Lung (tissue), 12 donors: ENCODE measurements around the gene GON7. TPM values are rescaled to one million over a fixed set of nuclear protein-coding genes. Genes with fewer than 3 reads are reported as not detected.
"Not testable (repeated sequence)": the region's sequence is repeated elsewhere in the genome, so short reads cannot be mapped to it uniquely, and the experiment has no call there.

Experiments used
- ATAC-seq: fragments of 200-7000 bp; cut with Tn5 transposase; one replicate; pipeline ENCODE4 v1.9.1; 2020; ENCODE audit warnings: moderate number of reproducible peaks; ENCODE audit not compliant: insufficient read depth, low FRiP score
- DNase-seq, 3 donors: peaks; one replicate each; pipeline ENCODE4 v3.0.0-alpha.2; 2013 to 2017
- H3K27ac ChIP-seq, 2 donors: one replicate each; pipeline ENCODE4 v1.5.1; 2013; ENCODE audit warnings: mild to moderate bottlenecking in 2 of 2, moderate library complexity in 2 of 2, control low read depth in 1 of 2, inconsistent platforms in 1 of 2, low read depth in 1 of 2, low read length in 1 of 2
- H3K27me3 ChIP-seq, 3 donors: one replicate each; pipeline ENCODE4 v1.5.1; 2013; ENCODE audit warnings: low read length in 2 of 3; ENCODE audit not compliant: control insufficient read depth in 3 of 3, insufficient read depth in 3 of 3
- H3K36me3 ChIP-seq, 4 donors: one replicate each; pipeline ENCODE4 v1.5.1; 2013; ENCODE audit warnings: low read length in 4 of 4, mild to moderate bottlenecking in 1 of 4, moderate library complexity in 1 of 4; ENCODE audit not compliant: control insufficient read depth in 4 of 4, insufficient read depth in 4 of 4
- H3K4me1 ChIP-seq, 5 donors: one replicate each; pipeline ENCODE4 v1.5.1; 2013; ENCODE audit warnings: low read length in 5 of 5, mild to moderate bottlenecking in 2 of 5, moderate library complexity in 1 of 5; ENCODE audit not compliant: control insufficient read depth in 5 of 5, insufficient read depth in 5 of 5
- H3K4me3 ChIP-seq: one replicate; pipeline ENCODE4 v1.5.1; 2013; ENCODE audit warnings: mild to moderate bottlenecking, control low read depth, moderate library complexity
- H3K9ac ChIP-seq, 2 donors: one replicate each; pipeline ENCODE4 v1.5.1; 2013; ENCODE audit warnings: low read length in 2 of 2, control low read depth in 1 of 2; ENCODE audit not compliant: insufficient read depth in 1 of 2
- H3K9me3 ChIP-seq, 4 donors: one replicate each; pipeline ENCODE4 v1.5.1; 2013; ENCODE audit warnings: low read length in 3 of 4, mild to moderate bottlenecking in 1 of 4, moderate library complexity in 1 of 4; ENCODE audit not compliant: control insufficient read depth in 4 of 4, insufficient read depth in 3 of 4
- CTCF ChIP-seq: IDR thresholded peaks from 2 replicates; pipeline ENCODE4 v1.5.1; 2012; ENCODE audit warnings: mild to moderate bottlenecking; ENCODE audit errors: control extremely low read depth, extremely low read depth
- WGBS, 2 donors: extraction: QIAGEN DNeasy Blood & Tissue Kit; methylation state at CpG; one replicate each; pipeline ENCODE4 v1.1.7; 2013; 5-methylcytosine and 5-hydroxymethylcytosine counted together
- polyA plus RNA-seq, 2 donors: library from polyadenylated mRNA; stranded (reverse); fragments of 200-250 nt; gene quantifications; one replicate each; pipeline ENCODE4 v1.2.1, GENCODE V29; 2013
- total RNA-seq, 2 donors: library from RNA; depleted of rRNA in 1 of 2; stranded (reverse); fragments of >200 nt in 1 of 2; gene quantifications; one replicate each; pipeline ENCODE4 v1.2.1, GENCODE V29; 2014 to 2021
- donor health status: control.
- donor health status: control.
- donor health status: Bipolar disorder and iron deficiency.
- donor health status: healthy.
- donor health status: DM: yes; HTN: yes; CAD: no.

Gene GON7
- total and polyA plus RNA-seq, 4 donors: 20.7 to 24.3 (median 21.7) TPM

DNA sequence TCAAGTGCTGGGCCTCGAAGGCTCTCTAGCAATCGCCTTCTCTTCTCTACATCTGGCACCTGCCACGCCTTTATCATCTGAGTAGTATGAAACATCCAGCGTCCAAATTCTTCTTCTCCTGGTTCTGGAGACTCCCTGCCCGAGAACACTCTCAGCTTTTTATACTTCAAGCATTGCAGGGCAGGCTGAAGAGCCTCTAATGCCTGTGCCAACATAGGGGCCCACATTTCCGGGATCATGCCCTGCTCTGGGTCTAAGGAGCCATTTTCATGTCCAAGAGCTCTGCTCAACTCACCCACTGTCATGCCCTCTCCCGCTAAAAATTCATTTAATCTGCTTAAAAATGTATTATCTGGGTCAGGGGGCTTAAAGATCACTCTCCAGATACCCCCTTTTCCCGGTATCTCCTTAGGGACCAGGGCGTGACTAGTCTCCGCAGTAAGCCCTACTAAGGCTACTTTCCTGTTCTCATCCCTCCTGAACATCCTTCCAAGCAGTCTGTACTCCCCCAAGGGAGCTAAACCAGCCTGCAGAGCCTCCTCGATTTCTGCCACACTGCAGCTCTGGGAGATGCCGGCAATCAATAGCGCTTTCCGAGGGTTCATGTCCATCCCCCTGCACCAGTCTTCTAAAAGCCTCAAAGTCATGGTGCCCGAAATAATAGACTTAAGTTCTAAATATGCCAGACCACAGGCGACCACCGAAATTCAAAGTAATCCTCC lies 23.1 kb downstream of the GON7 start:
- Histone ChIP-seq H3K27ac (peak overlapping the region; percentile 94 to 100), H3K4me1 (peaks cover 3 to 17% (median 9%) of the 10 kb centered on the region in 5 donors), H3K27me3 (no peaks in the 10 kb centered on the region), H3K36me3 (peaks cover 4 to 10% (median 7%) of the 10 kb centered on the region in 4 donors), H3K9me3 (peaks cover 0 to 2% (median 0%) of the 10 kb centered on the region in 4 donors), H3K9ac (peak overlapping the region; percentile 66 to 90), H3K4me3 (peak overlapping the region; percentile 99)
- no peak for TF ChIP-seq CTCF
- ATAC-seq (no peak), DNase-seq (peak in 1 of 3 donors; percentile 8)
- WGBS, 2 donors: 43 to 46% methylated on average over 17 of the region's 17 CpGs

DNA sequence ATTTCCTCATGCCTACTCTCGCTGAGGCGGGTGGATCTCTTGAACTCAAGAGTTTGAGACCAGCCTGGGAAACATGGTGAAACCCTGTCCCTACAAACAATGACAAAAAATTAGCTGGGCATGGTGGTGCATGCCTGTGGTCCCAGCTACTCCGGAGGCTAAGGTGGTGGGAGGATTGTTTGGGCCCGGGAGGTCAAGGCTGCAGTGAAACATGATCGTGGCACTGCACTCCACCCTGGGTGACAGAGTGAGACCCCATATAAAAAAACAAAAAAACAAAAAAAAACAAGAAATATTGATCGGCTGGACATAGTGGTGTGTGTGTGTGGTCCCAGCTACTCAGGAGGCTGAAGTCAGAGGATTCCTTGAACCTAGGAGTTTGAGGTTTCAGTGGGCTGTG lies 31.4 kb downstream of the GON7 start:
- Histone ChIP-seq H3K36me3 (no peaks in the 10 kb centered on the region), H3K4me1 (no peaks in the 10 kb centered on the region), H3K27me3 (peaks cover 0 to 4% (median 0%) of the 10 kb centered on the region in 3 donors), H3K4me3 (no peak overlapping the region), H3K9me3 (no peaks in the 10 kb centered on the region), H3K9ac (no peak overlapping the region), H3K27ac (no peak overlapping the region)
- TF ChIP-seq CTCF: no peak
- ATAC-seq (no peak), DNase-seq (no peak)
- WGBS, 2 donors: 84 to 87% methylated on average over 6 of the region's 6 CpGs

DNA sequence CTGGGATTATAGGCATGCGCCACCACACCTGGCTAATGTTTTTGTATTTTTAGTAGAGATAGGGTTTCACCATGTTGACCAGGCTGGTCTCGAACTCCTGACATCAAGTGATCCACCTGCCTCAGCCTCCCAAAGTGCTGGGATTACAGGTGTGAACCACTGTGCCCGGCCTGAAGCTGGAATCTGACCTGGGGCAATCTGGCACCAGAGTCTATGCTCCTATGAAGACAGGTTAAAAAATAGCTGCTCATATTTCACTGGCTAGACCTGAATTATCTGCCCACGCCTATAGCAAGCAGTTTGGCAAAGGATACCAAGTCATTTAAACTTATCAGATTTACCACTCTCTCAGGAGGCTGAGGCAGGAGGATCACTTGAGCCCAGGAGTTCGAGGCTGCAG lies 32.1 kb downstream of the GON7 start:
- H3K27ac ChIP-seq, H3K4me3 ChIP-seq, DNase-seq, H3K9me3 ChIP-seq, H3K4me1 ChIP-seq, H3K27me3 ChIP-seq, ATAC-seq, H3K36me3 ChIP-seq, H3K9ac ChIP-seq: not testable (repeated sequence)
- 77 to 90% methylated on average over 5 of the region's 5 CpGs for WGBS, 2 donors

DNA sequence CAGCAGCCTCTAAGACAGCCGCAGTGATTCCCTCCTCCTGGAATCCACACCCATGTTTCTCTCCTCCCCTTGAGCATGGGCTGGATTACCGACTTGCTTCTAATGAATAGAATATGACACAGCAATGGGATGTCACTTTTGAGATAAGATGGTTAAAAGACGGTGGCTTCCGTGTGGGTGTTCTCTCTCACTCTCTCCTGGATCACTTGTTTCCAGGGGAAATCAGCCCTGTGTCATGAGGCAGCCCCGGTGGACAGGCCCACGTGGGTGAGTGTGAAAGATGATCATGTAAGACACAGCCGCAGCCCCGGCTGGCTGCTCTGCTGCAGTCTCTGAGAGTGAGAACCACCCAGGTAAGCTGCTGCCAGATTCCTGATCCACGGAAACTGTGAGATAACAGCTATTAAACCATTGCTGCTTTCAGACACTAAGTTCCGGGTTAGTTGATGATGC lies 32.9 kb downstream of the GON7 start:
- H3K27me3 ChIP-seq: peaks cover 0 to 4% (median 0%) of the 10 kb centered on the region in 3 donors
- ATAC-seq (no peak), DNase-seq (no peak)
- WGBS, 2 donors: 46 to 73% methylated on average over 10 of the region's 10 CpGs
- no peak overlapping the region for H3K9ac ChIP-seq
- H3K4me3 ChIP-seq: no peak overlapping the region
- no peaks in the 10 kb centered on the region for H3K9me3 ChIP-seq
- H3K4me1 ChIP-seq: no peaks in the 10 kb centered on the region
- H3K36me3 ChIP-seq: no peaks in the 10 kb centered on the region
- no peak overlapping the region for H3K27ac ChIP-seq
- TF ChIP-seq CTCF: no peak
